CD1c-positive myeloid dendritic cell (primary cell): ENCODE measurements around the gene TFDP2.
"Not testable (repeated sequence)": the region's sequence is repeated elsewhere in the genome, so short reads cannot be mapped to it uniquely, and the experiment has no call there.

Source experiments
- DNase-seq: peaks from one replicate; pipeline ENCODE4 v3.0.0-alpha.2; 2016; ENCODE audit errors: extremely low spot score

The TFDP2 gene

GRCh38 chr3:141926929-141927328 lies 222.4 kb downstream of the TFDP2 start:
- DNase-seq: no peak

GRCh38 chr3:141925677-141926076 lies 223.7 kb downstream of the TFDP2 start:
- DNase-seq: not testable (repeated sequence)

GRCh38 chr3:141921316-141921715 lies 228.0 kb downstream of the TFDP2 start:
- DNase-seq: no peak

- no peak for DNase-seq
These were observed 228.6 kb downstream of the TFDP2 start for GRCh38 chr3:141920701-141921100.

- no peak for DNase-seq
These were observed 233.6 kb downstream of the TFDP2 start for GRCh38 chr3:141915766-141916165.

GRCh38 chr3:141915016-141915415 lies 234.3 kb downstream of the TFDP2 start:
- DNase-seq: no peak

- no peak for DNase-seq
These were observed 235.0 kb downstream of the TFDP2 start for GRCh38 chr3:141914311-141914710.

GRCh38 chr3:141913150-141913811 lies 236.1 kb downstream of the TFDP2 start:
- peak; percentile 73 for DNase-seq

GRCh38 chr3:141909986-141910385 lies 239.4 kb downstream of the TFDP2 start:
- not testable (repeated sequence) for DNase-seq

- DNase-seq: no peak
These were observed 239.9 kb downstream of the TFDP2 start for GRCh38 chr3:141909408-141909807.

GRCh38 chr3:141905129-141905528 lies 244.2 kb downstream of the TFDP2 start:
- no peak for DNase-seq

GRCh38 chr3:141904203-141904602 lies 245.1 kb downstream of the TFDP2 start:
- DNase-seq: no peak

- DNase-seq: no peak
These were observed 247.4 kb downstream of the TFDP2 start for GRCh38 chr3:141901914-141902313.

- no peak for DNase-seq
These were observed 249.0 kb downstream of the TFDP2 start for GRCh38 chr3:141900343-141900742.

GRCh38 chr3:141898908-141899307 lies 250.4 kb downstream of the TFDP2 start:
- DNase-seq: no peak

- DNase-seq: no peak
These were observed 253.6 kb downstream of the TFDP2 start for GRCh38 chr3:141895731-141896130.

- DNase-seq: peak; percentile 38
These were observed 254.7 kb downstream of the TFDP2 start for GRCh38 chr3:141894524-141895176.
